MM.1S (cell line): ENCODE results near the gene PGK1.
"Not testable (repeated sequence)": the region's sequence is repeated elsewhere in the genome, so short reads cannot be mapped to it uniquely, and the experiment has no call there.

Source experiments
- DNase-seq: peaks from one replicate; pipeline ENCODE4 v3.0.0-alpha.2; 2015
- H2AFZ ChIP-seq: fragments of 300-600 bp; sonication (generic); 2 replicates; pipeline ENCODE4 v1.6.0; 2016; ENCODE audit warnings: antibody characterized with exemption, low read length
- H3F3A ChIP-seq: fragments of 300-600 bp; sonication (generic); 2 replicates; pipeline ENCODE4 v1.6.1; 2016; ENCODE audit warnings: mild to moderate bottlenecking, antibody characterized with exemption, low read length, moderate library complexity, mixed read lengths; ENCODE audit not compliant: insufficient read depth
- H3K27ac ChIP-seq: fragments of 300-600 bp; sonication (generic); 2 replicates; pipeline ENCODE4 v1.5.1; 2016; ENCODE audit warnings: mild to moderate bottlenecking, low read length
- H3K27me3 ChIP-seq: fragments of 300-600 bp; sonication (generic); replicated peaks from 2 replicates; pipeline ENCODE4 v1.6.0; 2016; ENCODE audit warnings: low read length; ENCODE audit not compliant: insufficient read depth
- H3K36me3 ChIP-seq: fragments of 300-600 bp; sonication (generic); replicated peaks from 2 replicates; pipeline ENCODE4 v1.6.1; 2016; ENCODE audit warnings: mild to moderate bottlenecking, low read length, mixed read lengths; ENCODE audit not compliant: insufficient read depth
- H3K4me1 ChIP-seq: fragments of 300-600 bp; sonication (generic); 2 replicates; pipeline ENCODE4 v1.6.1; 2016; ENCODE audit warnings: low read length, mixed read lengths
- H3K4me2 ChIP-seq: fragments of 300-600 bp; sonication (generic); 2 replicates; pipeline ENCODE4 v1.6.0; 2016; ENCODE audit warnings: low read depth, low read length
- H3K4me3 ChIP-seq: fragments of 300-600 bp; sonication (generic); 2 replicates; pipeline ENCODE4 v1.5.1; 2016; ENCODE audit warnings: low read length, mixed read lengths
- H3K79me2 ChIP-seq: fragments of 300-600 bp; sonication (generic); 2 replicates; pipeline ENCODE4 v1.6.1; 2016; ENCODE audit warnings: mixed run types, low read length, mixed read lengths
- H3K9ac ChIP-seq: fragments of 300-600 bp; sonication (generic); 2 replicates; pipeline ENCODE4 v1.6.1; 2016; ENCODE audit warnings: low read length, mixed read lengths
- H3K9me2 ChIP-seq: fragments of 300-600 bp; sonication (generic); replicated peaks from 2 replicates; pipeline ENCODE4 v1.6.1; 2016; ENCODE audit warnings: mild to moderate bottlenecking, low read length, mixed read lengths; ENCODE audit not compliant: insufficient read depth
- H3K9me3 ChIP-seq: fragments of 300-600 bp; sonication (generic); replicated peaks from 2 replicates; pipeline ENCODE4 v1.6.1; 2016; ENCODE audit warnings: mild to moderate bottlenecking, low read length, mixed read lengths; ENCODE audit not compliant: insufficient read depth
- H4K20me1 ChIP-seq: fragments of 300-600 bp; sonication (generic); 2 replicates; pipeline ENCODE4 v1.6.1; 2016; ENCODE audit warnings: mild to moderate bottlenecking, low read length, moderate library complexity, mixed read lengths; ENCODE audit not compliant: insufficient read depth
- CTCF ChIP-seq: fragments of 300-600 bp; sonication (generic); IDR thresholded peaks from 2 replicates; pipeline ENCODE4 v1.5.1; 2016; ENCODE audit warnings: antibody characterized with exemption, low read length, mixed read lengths
- EZH2 ChIP-seq: fragments of 300-600 bp; sonication (generic); optimal IDR thresholded peaks from 2 replicates; pipeline ENCODE3; 2017; ENCODE audit warnings: low read depth, mild to moderate bottlenecking, antibody characterized with exemption, low read length, mixed read lengths
- EZH2phosphoT487 ChIP-seq: fragments of 300-600 bp; sonication (generic); IDR thresholded peaks from 2 replicates; pipeline ENCODE4 v1.6.1; 2018; ENCODE audit warnings: antibody characterized with exemption, low read length

The PGK1 gene

GRCh38 chrX:78163175-78163574, 59.1 kb downstream of the PGK1 start:
- H3K79me2 ChIP-seq, H2AFZ ChIP-seq, H3K9ac ChIP-seq, H3K36me3 ChIP-seq, H3K4me1 ChIP-seq, H4K20me1 ChIP-seq, H3F3A ChIP-seq, H3K9me2 ChIP-seq, H3K4me2 ChIP-seq, H3K4me3 ChIP-seq, H3K9me3 ChIP-seq, H3K27me3 ChIP-seq, DNase-seq, H3K27ac ChIP-seq: not testable (repeated sequence)

GRCh38 chrX:78165425-78165824, 61.4 kb downstream of the PGK1 start:
- no peak overlapping the region for H3K9ac ChIP-seq
- H3K27ac ChIP-seq = no peak overlapping the region
- H3K4me1 ChIP-seq = no peaks in the 10 kb centered on the region
- TF ChIP-seq EZH2phosphoT487 = no peak
- no peak for TF ChIP-seq CTCF
- no peak for TF ChIP-seq EZH2
- H3K9me2 ChIP-seq = no peaks in the 10 kb centered on the region
- no peak overlapping the region for H2AFZ ChIP-seq
- no peak for DNase-seq
- H3K36me3 ChIP-seq = no peaks in the 10 kb centered on the region
- H3K27me3 ChIP-seq = no peaks in the 10 kb centered on the region
- H3K4me2 ChIP-seq = no peak overlapping the region
- no peaks in the 10 kb centered on the region for H3F3A ChIP-seq
- no peaks in the 10 kb centered on the region for H4K20me1 ChIP-seq
- H3K9me3 ChIP-seq = no peaks in the 10 kb centered on the region
- H3K4me3 ChIP-seq = no peak overlapping the region
- no peaks in the 10 kb centered on the region for H3K79me2 ChIP-seq

DNA sequence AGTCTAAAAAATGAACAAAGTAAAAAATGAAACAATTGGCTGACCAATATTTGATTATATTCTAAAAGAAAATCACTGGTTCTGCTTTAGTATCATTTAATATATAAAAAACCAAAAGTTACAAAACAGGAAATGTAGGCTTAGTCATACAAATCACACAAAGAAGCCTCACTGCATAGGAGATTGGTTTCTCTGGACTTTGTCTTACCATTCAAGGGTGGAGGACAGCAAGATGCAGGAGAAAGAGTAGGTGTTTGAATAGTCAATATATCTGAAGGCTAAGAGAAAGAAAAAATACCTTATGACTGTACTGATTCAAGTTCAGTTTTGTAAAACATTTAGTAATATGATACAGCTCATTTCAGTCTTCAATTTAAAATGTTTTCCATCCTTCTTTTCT, 64.0 kb downstream of the PGK1 start:
- no peak overlapping the region for H2AFZ ChIP-seq
- no peaks in the 10 kb centered on the region for H4K20me1 ChIP-seq
- H3K9me3 ChIP-seq = no peaks in the 10 kb centered on the region
- H3K27me3 ChIP-seq = no peaks in the 10 kb centered on the region
- H3K79me2 ChIP-seq = no peaks in the 10 kb centered on the region
- DNase-seq = no peak
- no peak overlapping the region for H3K4me2 ChIP-seq
- no peak overlapping the region for H3K27ac ChIP-seq
- H3K4me1 ChIP-seq = no peaks in the 10 kb centered on the region
- no peak overlapping the region for H3K9ac ChIP-seq
- no peaks in the 10 kb centered on the region for H3K36me3 ChIP-seq
- H3K4me3 ChIP-seq = no peak overlapping the region
- TF ChIP-seq EZH2phosphoT487 (no peak), CTCF (no peak), EZH2 (no peak)
- no peaks in the 10 kb centered on the region for H3K9me2 ChIP-seq
- no peaks in the 10 kb centered on the region for H3F3A ChIP-seq
